Neural cell (in vitro differentiated cells): ENCODE results near the gene MAP3K14. TPM values are rescaled to one million over a fixed set of nuclear protein-coding genes. Genes with fewer than 3 reads are reported as not detected.

Experiments
- H2AFZ ChIP-seq: fragments of 200-600, 300-800 bp; sonication (generic), shearing (Covaris generic); 2 replicates; pipeline ENCODE4 v1.6.0; 2014; ENCODE audit warnings: low read depth, mild to moderate bottlenecking, antibody characterized with exemption, low read length, moderate library complexity
- H3F3A ChIP-seq: fragments of 200-600 bp; shearing (Covaris generic); 2 replicates; pipeline ENCODE4 v1.6.1; 2016; ENCODE audit warnings: mild to moderate bottlenecking, moderate library complexity, mixed read lengths, antibody characterized with exemption, low read length; ENCODE audit not compliant: insufficient read depth, poor library complexity, severe bottlenecking
- H3K27ac ChIP-seq: fragments of 200-600, 300-800 bp; sonication (generic), shearing (Covaris generic); 2 replicates; pipeline ENCODE4 v1.5.1; 2014; ENCODE audit warnings: mild to moderate bottlenecking, low read length, moderate library complexity
- H3K27me3 ChIP-seq: fragments of 300-800, 200-600 bp; sonication (generic), shearing (Covaris generic); 2 replicates; pipeline ENCODE4 v1.6.0; 2014; ENCODE audit warnings: mild to moderate bottlenecking, low read depth, low read length, moderate library complexity; ENCODE audit not compliant: insufficient read depth
- H3K36me3 ChIP-seq: fragments of 300-800, 200-600 bp; sonication (generic), shearing (Covaris generic); 2 replicates; pipeline ENCODE4 v1.5.1; 2014; ENCODE audit warnings: mild to moderate bottlenecking, antibody characterized with exemption, low read length, moderate library complexity; ENCODE audit not compliant: insufficient read depth
- H3K4me2 ChIP-seq: fragments of 300-800, 200-600 bp; sonication (generic), shearing (Covaris generic); 2 replicates; pipeline ENCODE4 v1.6.0; 2014; ENCODE audit warnings: mild to moderate bottlenecking, low read length
- H3K4me3 ChIP-seq: fragments of 300-800, 200-600 bp; sonication (generic), shearing (Covaris generic); 2 replicates; pipeline ENCODE4 v1.5.1; 2014; ENCODE audit warnings: mild to moderate bottlenecking, low read length, moderate library complexity
- H3K79me2 ChIP-seq: fragments of 200-600 bp; shearing (Covaris generic); replicated peaks from 2 replicates; pipeline ENCODE4 v1.6.0; 2014; ENCODE audit warnings: mild to moderate bottlenecking, low read length, moderate library complexity; ENCODE audit not compliant: insufficient read depth
- H3K9ac ChIP-seq: fragments of 300-800, 200-600 bp; sonication (generic), shearing (Covaris generic); 2 replicates; pipeline ENCODE4 v1.6.1; 2016; ENCODE audit warnings: mild to moderate bottlenecking, low read length, mixed read lengths
- H3K9me2 ChIP-seq: fragments of 200-600 bp; shearing (Covaris generic); 2 replicates; pipeline ENCODE4 v1.6.1; 2016; ENCODE audit warnings: mild to moderate bottlenecking, low read length, mixed read lengths; ENCODE audit not compliant: insufficient read depth
- H3K9me3 ChIP-seq: fragments of 200-600, 300-800 bp; sonication (generic), shearing (Covaris generic); 2 replicates; pipeline ENCODE4 v1.6.1; 2016; ENCODE audit warnings: mild to moderate bottlenecking, mixed run types, low read length, moderate library complexity, mixed read lengths
- H4K20me1 ChIP-seq: fragments of 200-600 bp; shearing (Covaris generic); 2 replicates; pipeline ENCODE4 v1.6.1; 2016; ENCODE audit warnings: mild to moderate bottlenecking, mixed run types; ENCODE audit not compliant: insufficient read depth
- CTCF ChIP-seq: fragments of 450-650 bp; IDR thresholded peaks from 2 replicates; pipeline ENCODE4 v1.5.1; 2014; ENCODE audit warnings: antibody characterized with exemption, mild to moderate bottlenecking, moderate library complexity; ENCODE audit not compliant: poor library complexity, severe bottlenecking
- EP300 ChIP-seq: fragments of 450-650 bp; conservative IDR thresholded peaks from 2 replicates; pipeline ENCODE4 v1.6.1; 2014; ENCODE audit warnings: antibody characterized with exemption, mild to moderate bottlenecking, moderate library complexity; ENCODE audit not compliant: poor library complexity, severe bottlenecking
- EZH2 ChIP-seq: fragments of 200-600, 300-800 bp; shearing (Covaris generic), sonication (generic); IDR thresholded peaks from 2 replicates; pipeline ENCODE4 v1.6.1; 2014; ENCODE audit warnings: antibody characterized with exemption, low read length, borderline replicate concordance, mild to moderate bottlenecking; ENCODE audit not compliant: insufficient read depth, poor library complexity, severe bottlenecking
- MXI1 ChIP-seq: fragments of 450-650 bp; conservative IDR thresholded peaks from 2 replicates; pipeline ENCODE4 v1.6.1; 2014; ENCODE audit warnings: antibody characterized with exemption, mild to moderate bottlenecking; ENCODE audit not compliant: poor library complexity, severe bottlenecking
- POLR2AphosphoS5 ChIP-seq: IDR thresholded peaks from 2 replicates; pipeline ENCODE4 v1.6.1; 2012
- RAD21 ChIP-seq: fragments of 450-650 bp; conservative IDR thresholded peaks from 2 replicates; pipeline ENCODE4 v1.6.1; 2014; ENCODE audit warnings: antibody characterized with exemption, mild to moderate bottlenecking, moderate library complexity
- REST ChIP-seq: IDR thresholded peaks from 2 replicates; pipeline ENCODE4 v1.6.1; 2012; ENCODE audit warnings: borderline replicate concordance
- SMC3 ChIP-seq: fragments of 450-650 bp; conservative IDR thresholded peaks from 2 replicates; pipeline ENCODE4 v1.6.1; 2014; ENCODE audit warnings: antibody characterized with exemption, mild to moderate bottlenecking, moderate library complexity; ENCODE audit not compliant: poor library complexity
- TAF1 ChIP-seq: IDR thresholded peaks from 2 replicates; pipeline ENCODE4 v1.6.1; 2012; ENCODE audit warnings: low read depth
- polyA plus RNA-seq: library from polyadenylated mRNA; depleted of rRNA; stranded (reverse); fragments of >200 nt; gene quantifications from 2 replicates; pipeline ENCODE4 v1.2.3, GENCODE V29; 2014

Gene MAP3K14
- polyA plus RNA-seq, 1 donor from 2014 or later: 6.7 TPM

DNA sequence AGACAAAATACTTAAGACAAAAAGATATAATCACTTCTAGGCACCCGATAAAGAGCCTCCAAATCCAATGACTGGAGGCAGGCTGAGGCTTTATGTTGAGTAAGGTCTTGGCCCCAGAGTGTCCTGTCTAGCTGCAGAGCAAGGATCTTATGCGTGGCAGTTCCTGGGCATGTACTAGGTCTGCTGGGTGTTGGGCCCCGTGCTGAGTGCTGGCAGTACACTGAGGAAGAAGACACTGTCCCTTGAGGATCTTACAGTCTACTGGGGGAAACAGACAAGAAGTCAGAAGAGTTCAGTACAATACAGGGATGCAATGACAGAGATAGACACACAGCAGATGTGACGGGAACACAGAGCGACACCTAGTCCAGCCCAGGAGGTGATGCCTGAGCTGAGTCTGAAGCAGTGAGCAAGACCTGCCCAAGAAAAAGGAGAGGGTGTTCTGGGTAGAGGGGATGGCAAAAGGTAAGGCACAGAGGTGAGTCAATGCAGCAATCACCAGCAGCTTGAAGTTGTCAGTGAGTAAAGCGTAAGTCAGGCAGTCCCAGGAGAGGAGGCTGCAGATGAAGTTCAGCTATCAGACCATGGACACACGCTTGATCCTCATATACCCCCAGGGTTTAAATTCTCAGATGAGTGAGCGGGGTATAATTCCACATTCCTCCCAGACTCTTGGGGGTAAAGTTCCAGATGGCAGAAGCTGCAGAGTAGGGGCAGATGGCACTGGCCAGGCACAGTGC is 18.1 kb downstream of the MAP3K14 start:
- H3K27ac ChIP-seq: no peak overlapping the region
- no peaks in the 10 kb centered on the region for H3K79me2 ChIP-seq

GRCh38 chr17:45296833-45297124 is 20.0 kb downstream of the MAP3K14 start:
- Histone ChIP-seq H3K4me2 (no peak overlapping the region), H3K9me2 (no peaks in the 10 kb centered on the region), H4K20me1 (no peaks in the 10 kb centered on the region), H3K9me3 (no peaks in the 10 kb centered on the region), H3K9ac (no peak overlapping the region), H3K4me3 (no peak overlapping the region), H2AFZ (no peak overlapping the region), H3K79me2 (no peaks in the 10 kb centered on the region), H3F3A (no peaks in the 10 kb centered on the region), H3K27ac (no peak overlapping the region), H3K27me3 (no peaks in the 10 kb centered on the region), H3K36me3 (no peaks in the 10 kb centered on the region)
- TF ChIP-seq MXI1 (no peak), SMC3 (no peak), POLR2AphosphoS5 (no peak), TAF1 (no peak), REST (no peak), EP300 (no peak), EZH2 (no peak), RAD21 (no peak)

More for the DNA sequence above, 18.1 kb downstream of the MAP3K14 start:
- no peaks in the 10 kb centered on the region for H3K36me3 ChIP-seq
- H2AFZ ChIP-seq: no peak overlapping the region
- H3K9me3 ChIP-seq: no peaks in the 10 kb centered on the region
- no peak overlapping the region for H3K9ac ChIP-seq
- H3K27me3 ChIP-seq: no peaks in the 10 kb centered on the region
- no peaks in the 10 kb centered on the region for H3F3A ChIP-seq
- no peak overlapping the region for H3K4me3 ChIP-seq
- TF ChIP-seq RAD21: no peak
- TF ChIP-seq REST: no peak
- TF ChIP-seq SMC3: no peak
- no peak for TF ChIP-seq CTCF
- TF ChIP-seq EP300: no peak
- no peak for TF ChIP-seq EZH2
- no peak for TF ChIP-seq MXI1
- no peak for TF ChIP-seq POLR2AphosphoS5
- no peak for TF ChIP-seq TAF1
- no peaks in the 10 kb centered on the region for H4K20me1 ChIP-seq
- no peaks in the 10 kb centered on the region for H3K9me2 ChIP-seq
- no peak overlapping the region for H3K4me2 ChIP-seq
